K562 (cell line): ENCODE results near the gene ZNF564. TPM values are rescaled to one million over a fixed set of nuclear protein-coding genes. Genes with fewer than 3 reads are reported as not detected.

Experiments used
- ARID3A ChIP-seq: IDR thresholded peaks from 2 replicates; pipeline ENCODE4 v1.6.1; 2012; ENCODE audit warnings: low read depth, low read length, improper control_type of control experiment, borderline replicate concordance
- DEAF1 ChIP-seq: fragments of 450-650 bp; formaldehyde crosslinking; IDR thresholded peaks from 2 replicates; pipeline ENCODE4 v1.4.0; 2020; ENCODE audit warnings: mild to moderate bottlenecking, moderate library complexity
- EGR1 ChIP-seq: fragments of 450-650 bp; conservative IDR thresholded peaks from 2 replicates; pipeline ENCODE4 v1.6.1; 2017; ENCODE audit warnings: mild to moderate bottlenecking
- ELF1 ChIP-seq: fragments of 200-800 bp; sonication (Bioruptor generic); IDR thresholded peaks from 2 replicates; pipeline ENCODE4 v1.6.1; 2016; ENCODE audit warnings: missing genetic modification characterization, missing compliant biosample characterization
- PYGO2 ChIP-seq: fragments of 450-650 bp; IDR thresholded peaks from 2 replicates; pipeline ENCODE4 v1.6.1; 2016; ENCODE audit warnings: mild to moderate bottlenecking, missing genetic modification characterization, moderate library complexity, missing compliant biosample characterization
- ZBTB43 ChIP-seq: sonication (generic); formaldehyde crosslinking; IDR thresholded peaks from 2 replicates; pipeline ENCODE4 v1.8.0; 2023; ENCODE audit warnings: mild to moderate bottlenecking, missing genetic modification reagents
- ZNF277 ChIP-seq: fragments of 250-450 bp; sonication (Bioruptor Pico); IDR thresholded peaks from 2 replicates; pipeline ENCODE4 v1.8.0; 2022; ENCODE audit warnings: inconsistent platforms, mild to moderate bottlenecking, moderate library complexity, borderline replicate concordance
- polyA plus RNA-seq, 8 experiments: library from polyadenylated mRNA; depleted of rRNA in 4 of 8; stranded (reverse) in 5 of 8; unstranded in 3 of 8; fragments of >200 nt; fragmentation: Nextera tagmentation in 2 of 8; fragmentation: Illumina TruSeq in 1 of 8; extraction: Ambion mirVana in 2 of 8; extraction: Trizol in 1 of 8; gene quantifications; 2 replicates each; pipeline versions ENCODE4 v1.2.1 to v1.2.3, GENCODE V29; 2011 to 2014; ENCODE audit warnings: inconsistent platforms in 1 of 8, missing spikeins in 1 of 8
- total RNA-seq, 7 experiments: library from RNA; depleted of rRNA in 6 of 7; stranded (reverse); fragments of >200 nt in 6 of 7; fragmentation: Illumina TruSeq in 2 of 7; extraction: Trizol in 2 of 7; gene quantifications; 2 replicates each; pipeline versions ENCODE4 v1.2.1 to v1.2.3, GENCODE V29; 2011 to 2021; ENCODE audit warnings: low replicate concordance in 1 of 7

Gene ZNF564
- total and polyA plus RNA-seq, 9 of the 15 experiments (the other 6 are each of a cell fraction or from before 2014, with no cell fraction given) = 1.4 to 8.1 (median 5.6) TPM

GRCh38 chr19:12597594-12597993 is 46.3 kb upstream of the ZNF564 start (continued):
- TF ChIP-seq ARID3A = no peak
- no peak for TF ChIP-seq DEAF1 (CRISPR knock-in tag)
- no peak for TF ChIP-seq ZNF277 (CRISPR knock-in tag)
- TF ChIP-seq ZBTB43 = no peak
- no peak for TF ChIP-seq PYGO2 (tag)
- no peak for TF ChIP-seq ELF1 (tag)
- TF ChIP-seq EGR1 = no peak
